Activated CD4-positive, alpha-beta memory T cell treated with anti-CD3 and anti-CD28 coated beads for 36 hours (primary cell): ENCODE data around the gene DUSP5. TPM values are rescaled to one million over a fixed set of nuclear protein-coding genes. Genes with fewer than 3 reads are reported as not detected.
A peak's percentile ranks its signal among the peaks of the same experiment; 100 is the strongest.

Experiments
- CTCF ChIA-PET: fragments of 350-600 bp; sonication (Branson Sonifier 250); formaldehyde crosslinking; loops from one replicate; lab custom pipeline; 2021; ENCODE audit warnings: antibody characterized with exemption, inconsistent platforms; lab: Charles Lee
- POLR2A ChIA-PET: fragments of 350-600 bp; sonication (Branson Sonifier 250); formaldehyde crosslinking; loops from one replicate; lab custom pipeline; 2021; ENCODE audit warnings: antibody characterized with exemption; lab: Charles Lee
- DNase-seq: peaks from one replicate; pipeline ENCODE4 v3.0.0-alpha.2; 2020
- H3K27ac Mint-ChIP-seq: one replicate; pipeline ENCODE4 v1.8.0; 2021; ENCODE audit warnings: mixed read lengths
- H3K27me3 Mint-ChIP-seq: one replicate; pipeline ENCODE4 v1.8.0; 2021; ENCODE audit warnings: mixed read lengths
- H3K36me3 Mint-ChIP-seq: one replicate; pipeline ENCODE4 v1.8.0; 2021; ENCODE audit warnings: mixed read lengths
- H3K4me1 Mint-ChIP-seq: one replicate; pipeline ENCODE4 v1.8.0; 2021; ENCODE audit warnings: low read depth, mixed read lengths
- H3K4me3 Mint-ChIP-seq: one replicate; pipeline ENCODE4 v1.8.0; 2021; ENCODE audit warnings: mild to moderate bottlenecking, mixed read lengths
- H3K9me3 Mint-ChIP-seq: one replicate; pipeline ENCODE4 v1.8.0; 2021; ENCODE audit warnings: mixed read lengths
- intact Hi-C: fragments of 100-400 bp; cut with micrococcal nuclease; formaldehyde crosslinking; loops from one replicate; pipeline ENCODE4 v1.15.1; 2023
- total RNA-seq, 2 experiments: library from RNA; stranded (reverse); gene quantifications; one replicate each; pipeline ENCODE4 v1.2.3, GENCODE V29; 2021

DUSP5 gene
- total RNA-seq, 2 experiments from 2014 or later: 171 to 176 TPM

GRCh38 chr10:110556296-110556695 is 58.6 kb downstream of the DUSP5 start:
- Mint-ChIP-seq H3K36me3 (no peaks in the 10 kb centered on the region), H3K4me1 (peaks cover 2% of the 10 kb centered on the region), H3K4me3 (no peak overlapping the region), H3K27me3 (peaks cover 8% of the 10 kb centered on the region), H3K9me3 (no peaks in the 10 kb centered on the region), H3K27ac (no peak overlapping the region)
- DNase-seq: no peak
- POLR2A ChIA-PET: no interaction called here
- CTCF ChIA-PET: no interaction called here
- intact Hi-C loops: loop anchor here (2.0 kb wide), 1 partner anchor 17 kb away; no protein-coding TSS in a partner anchor

- no peak overlapping the region for H3K27ac Mint-ChIP-seq
These were observed 59.4 kb downstream of the DUSP5 start for GRCh38 chr10:110556969-110557601.

GRCh38 chr10:110558041-110558440 is 60.3 kb downstream of the DUSP5 start:
- Mint-ChIP-seq H3K36me3 (no peaks in the 10 kb centered on the region), H3K27ac (no peak overlapping the region), H3K9me3 (no peaks in the 10 kb centered on the region), H3K4me1 (peaks cover 6% of the 10 kb centered on the region), H3K27me3 (peaks cover 4% of the 10 kb centered on the region), H3K4me3 (no peak overlapping the region)
- CTCF ChIA-PET: interaction anchor here (0.7 to 1.8 kb wide), 10 partner anchors 10 to 417 kb away, joined by 3 to 5 read pairs (median 4); partner anchors contain the start of gene SMC3
- no peak for DNase-seq
- POLR2A ChIA-PET: interaction anchor here (1.2 kb wide), 1 partner anchor 13 kb away, joined by 5 read pairs; no protein-coding TSS in a partner anchor
- intact Hi-C loops: no loop called here

More at GRCh38 chr10:110556969-110557601, 59.4 kb downstream of the DUSP5 start:
- peaks cover 2% of the 10 kb centered on the region for H3K4me1 Mint-ChIP-seq
- peak; percentile 80 for DNase-seq
- intact Hi-C loops: loop anchor here (1.0 to 2.0 kb wide), 3 partner anchors 10 to 43 kb away; partner anchors contain the start of gene SMC3
- no peaks in the 10 kb centered on the region for H3K36me3 Mint-ChIP-seq
- CTCF ChIA-PET: interaction anchor here (0.7 to 1.3 kb wide), 7 partner anchors 9 to 245 kb away, joined by 3 to 5 read pairs (median 4); partner anchors contain the start of gene SMC3
- H3K4me3 Mint-ChIP-seq: no peak overlapping the region
- H3K9me3 Mint-ChIP-seq: no peaks in the 10 kb centered on the region
- POLR2A ChIA-PET: no interaction called here
- H3K27me3 Mint-ChIP-seq: peaks cover under 1% of the 10 kb centered on the region

- Mint-ChIP-seq H3K9me3 (no peaks in the 10 kb centered on the region), H3K36me3 (no peaks in the 10 kb centered on the region), H3K27me3 (peaks cover 10% of the 10 kb centered on the region), H3K4me3 (no peak overlapping the region), H3K4me1 (peaks cover 8% of the 10 kb centered on the region), H3K27ac (no peak overlapping the region)
- CTCF ChIA-PET: interaction anchor here (1.2 to 2.8 kb wide), 4 partner anchors 13 to 207 kb away, joined by 5 to 8 read pairs (median 5); no protein-coding TSS in a partner anchor
- POLR2A ChIA-PET: no interaction called here
- intact Hi-C loops: no loop called here
- no peak for DNase-seq
These were observed 62.3 kb downstream of the DUSP5 start for GRCh38 chr10:110560012-110560411.

Other genes starting within 250 kb of the DUSP5 start
- gene SMNDC1, start 193.0 kb upstream of the DUSP5 start, total RNA-seq: 10 to 100 TPM; 44.1 to 48.3 TPM
- gene SMC3, start 69.8 kb downstream of the DUSP5 start, total RNA-seq: 10 to 100 TPM; 89.5 to 92.2 TPM
- not detected for gene RBM20, start 146.4 kb downstream of the DUSP5 start, total RNA-seq